Stimulated activated CD4-positive, alpha-beta T cell treated with anti-CD3 and anti-CD28 coated beads, Interleukin-15, amount 100 ng/mL, for 24 hours (primary cell): Measurements from ENCODE around the gene DGKI.

ENCODE experiments used
- DNase-seq: peaks from one replicate; pipeline ENCODE4 v3.0.0-alpha.2; 2020

DGKI gene

GRCh38 chr7:137513091-137513490 lies 333.7 kb downstream of the DGKI start:
- no peak for DNase-seq

DNA sequence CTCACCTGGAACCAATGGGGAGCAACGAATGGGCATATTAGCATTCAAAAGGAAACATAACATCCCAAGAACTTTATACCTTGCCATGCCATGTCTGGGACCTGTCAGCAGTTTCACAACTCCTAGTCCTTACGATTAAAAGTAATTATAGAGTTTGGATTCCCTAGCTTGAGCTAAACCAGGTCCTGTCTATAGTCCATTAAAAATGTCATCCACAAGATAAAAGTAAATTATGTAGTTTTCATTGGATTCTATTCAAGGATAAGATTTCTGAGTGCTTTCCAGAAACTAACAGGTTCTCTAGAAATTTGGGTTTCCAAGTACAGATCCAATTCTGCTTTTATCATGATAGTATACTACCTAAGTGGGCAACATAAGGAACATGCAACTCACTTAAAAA lies 339.7 kb downstream of the DGKI start:
- DNase-seq: no peak

- no peak for DNase-seq
Measured at GRCh38 chr7:137506031-137506430, 340.7 kb downstream of the DGKI start.

- DNase-seq: no peak
Measured at GRCh38 chr7:137501562-137501961, 345.2 kb downstream of the DGKI start.

- no peak for DNase-seq
Measured at GRCh38 chr7:137492889-137493288, 353.9 kb downstream of the DGKI start.

DNA sequence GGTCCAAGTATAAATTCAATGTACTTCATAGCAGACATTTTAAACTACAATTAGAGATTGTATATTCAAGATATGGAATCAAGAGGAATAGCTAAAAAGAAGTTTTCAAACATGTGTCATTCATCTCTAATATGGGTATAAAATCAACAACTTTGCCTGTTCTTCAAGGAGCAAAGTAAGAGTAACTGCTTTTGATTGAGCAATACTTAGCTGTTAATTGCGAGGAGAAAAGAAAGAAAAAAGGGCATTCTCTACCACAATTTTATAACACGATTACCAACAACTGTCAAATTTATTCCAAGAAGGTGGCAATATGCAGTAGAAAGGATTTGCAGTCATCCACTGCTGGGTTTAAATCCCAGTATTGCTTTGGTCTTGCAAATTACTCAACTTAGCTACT lies 356.9 kb downstream of the DGKI start:
- no peak for DNase-seq

GRCh38 chr7:137488038-137488437 lies 358.7 kb downstream of the DGKI start:
- no peak for DNase-seq

DNA sequence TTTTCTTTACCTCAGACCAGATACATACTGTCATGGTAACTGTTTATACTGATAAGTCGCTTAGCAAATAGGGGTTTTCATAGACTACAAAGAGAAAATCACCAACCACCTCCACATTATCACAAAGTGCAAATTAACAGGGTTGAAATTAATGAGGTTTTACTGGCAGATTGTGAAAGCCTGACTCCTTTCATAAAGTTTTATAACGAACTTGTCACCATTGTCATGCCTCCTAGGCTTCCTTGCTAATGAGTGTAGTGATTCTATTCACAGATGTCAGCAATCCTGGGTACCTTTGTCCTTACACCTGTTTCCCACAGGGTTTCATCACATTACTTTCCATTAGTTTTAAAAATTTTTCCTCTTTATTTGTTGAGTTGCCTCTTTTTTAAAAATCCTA lies 361.0 kb downstream of the DGKI start:
- DNase-seq: no peak

DNA sequence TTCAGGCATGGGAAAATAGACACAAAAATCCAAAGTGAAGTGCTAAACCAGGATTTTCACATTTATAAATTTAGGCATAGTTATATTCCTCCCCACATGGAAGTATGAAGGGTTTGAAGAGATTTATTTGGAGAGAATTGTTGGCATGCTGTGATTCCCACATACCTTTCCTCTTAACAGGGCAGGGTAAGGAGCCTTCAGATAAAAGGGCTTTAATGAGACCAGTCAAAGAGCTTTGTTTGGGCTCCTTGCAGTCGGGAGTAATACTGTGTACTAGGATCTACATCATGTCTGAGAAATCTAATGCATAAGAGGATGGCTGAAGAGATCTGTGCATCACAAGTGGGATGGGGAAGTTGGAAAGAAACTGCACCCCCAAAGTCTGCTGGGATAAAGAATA lies 362.4 kb downstream of the DGKI start:
- no peak for DNase-seq

DNA sequence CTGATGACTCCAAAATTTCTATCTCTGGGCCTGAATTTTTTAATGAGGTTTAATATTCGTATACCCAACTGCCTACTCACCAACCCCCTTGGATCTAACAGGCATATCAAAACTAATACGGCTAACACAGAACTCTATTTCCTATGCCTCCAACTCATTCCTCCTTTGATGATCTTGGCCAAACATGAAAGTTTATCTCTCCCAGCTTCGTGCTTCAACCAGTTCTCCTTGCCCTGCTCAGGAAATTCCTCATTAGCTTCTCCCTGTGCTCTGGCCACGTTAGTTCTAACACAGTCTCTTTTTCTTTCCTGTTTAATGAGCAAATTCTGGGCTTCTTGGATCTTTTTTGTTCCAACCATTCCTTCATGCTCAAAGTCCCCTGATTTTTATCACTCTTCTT lies 364.3 kb downstream of the DGKI start:
- DNase-seq: no peak

- no peak for DNase-seq
Measured at GRCh38 chr7:137480824-137481365, 365.9 kb downstream of the DGKI start.

GRCh38 chr7:137480401-137480800 lies 366.4 kb downstream of the DGKI start:
- no peak for DNase-seq

DNA sequence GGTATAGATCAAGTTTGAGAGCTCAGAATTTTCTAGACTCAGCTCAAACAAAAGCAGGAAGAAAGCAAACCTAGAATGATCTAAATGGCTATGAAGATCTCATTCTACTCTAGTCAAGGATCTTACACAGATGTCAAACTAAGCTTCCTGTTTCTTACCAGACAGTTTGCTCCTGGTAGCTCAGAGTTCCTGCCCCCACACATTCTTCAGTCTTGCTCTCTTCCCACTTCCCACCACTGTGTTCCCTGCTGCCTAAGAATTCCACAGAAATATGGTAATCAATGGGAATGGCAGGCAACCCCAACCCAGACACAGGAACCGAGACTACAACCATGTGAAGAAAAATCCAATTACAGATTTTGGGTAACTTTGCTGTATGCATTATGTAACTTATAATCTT lies 369.8 kb downstream of the DGKI start:
- no peak for DNase-seq

- DNase-seq: no peak
Measured at GRCh38 chr7:137475966-137476365, 370.8 kb downstream of the DGKI start.

- no peak for DNase-seq
Measured at GRCh38 chr7:137474540-137475026, 372.2 kb downstream of the DGKI start.

DNA sequence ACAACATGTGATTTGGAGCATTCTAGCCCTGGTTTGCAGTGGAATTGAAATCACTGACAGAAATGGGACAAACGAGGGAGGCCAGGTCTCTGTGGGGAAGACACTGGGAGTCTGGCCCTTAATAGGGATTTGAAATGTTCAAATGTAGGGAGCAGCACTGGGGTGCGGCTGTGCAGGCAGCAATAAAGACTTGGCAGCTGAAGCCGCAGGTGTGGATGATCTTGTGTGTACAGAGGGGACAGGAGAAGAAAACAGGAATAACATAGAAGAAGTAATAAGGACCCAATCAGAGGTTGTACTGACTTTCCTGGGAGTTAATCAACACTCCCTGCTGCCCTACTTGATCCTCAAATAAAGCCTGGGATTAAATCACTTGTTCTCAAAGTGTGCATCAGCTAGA lies 375.6 kb downstream of the DGKI start:
- no peak for DNase-seq

- no peak for DNase-seq
Measured at GRCh38 chr7:137469858-137470257, 376.9 kb downstream of the DGKI start.

GRCh38 chr7:137469191-137469811 lies 377.5 kb downstream of the DGKI start:
- DNase-seq: no peak

DNA sequence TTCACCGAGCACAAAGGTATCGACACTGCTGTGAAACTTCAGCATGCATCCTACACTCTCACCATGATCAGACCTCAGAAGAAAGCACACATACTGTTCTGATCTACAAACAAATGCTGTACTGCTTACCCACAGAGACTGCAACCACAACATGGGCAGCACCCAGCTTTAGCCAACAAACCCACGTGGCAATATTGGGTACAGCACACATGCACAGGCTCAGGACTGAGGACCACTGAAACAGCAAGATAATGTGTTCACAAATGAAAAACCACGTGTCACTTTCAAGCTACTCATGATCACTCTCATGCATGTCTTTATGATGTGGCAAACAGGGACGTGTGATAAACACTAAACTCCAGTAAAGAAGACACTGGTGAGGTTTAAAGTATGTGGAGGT lies 383.9 kb downstream of the DGKI start:
- DNase-seq: no peak

DNA sequence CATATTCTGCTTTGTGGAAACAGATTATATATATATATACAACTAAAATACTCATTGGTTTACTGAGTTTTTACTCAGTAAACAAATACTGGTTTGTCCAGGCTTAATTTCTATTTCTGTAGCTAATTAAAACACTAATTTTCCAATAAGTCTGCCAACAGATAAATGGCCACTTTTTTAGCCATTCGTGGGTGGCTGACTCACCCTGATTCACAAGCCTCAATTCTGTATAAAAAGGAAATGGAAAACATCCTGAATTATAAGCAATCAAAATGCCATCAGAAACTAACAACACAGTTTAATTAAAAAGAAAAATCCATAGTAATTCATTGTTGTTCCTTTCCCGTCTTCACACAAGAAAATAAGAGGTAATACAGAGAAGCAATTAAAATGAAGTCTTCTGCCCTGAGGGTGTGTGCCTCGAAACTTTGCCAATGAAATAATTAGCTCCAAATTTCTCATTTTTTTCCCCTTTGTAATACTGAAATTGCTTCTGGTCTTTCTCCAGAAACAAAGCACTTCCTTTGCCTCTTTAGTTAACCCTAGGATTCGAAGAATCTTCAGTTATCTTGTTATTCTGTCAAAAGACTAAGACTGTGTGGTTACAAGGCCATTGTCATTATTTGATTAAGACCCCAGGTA lies 384.6 kb downstream of the DGKI start:
- DNase-seq: no peak

DNA sequence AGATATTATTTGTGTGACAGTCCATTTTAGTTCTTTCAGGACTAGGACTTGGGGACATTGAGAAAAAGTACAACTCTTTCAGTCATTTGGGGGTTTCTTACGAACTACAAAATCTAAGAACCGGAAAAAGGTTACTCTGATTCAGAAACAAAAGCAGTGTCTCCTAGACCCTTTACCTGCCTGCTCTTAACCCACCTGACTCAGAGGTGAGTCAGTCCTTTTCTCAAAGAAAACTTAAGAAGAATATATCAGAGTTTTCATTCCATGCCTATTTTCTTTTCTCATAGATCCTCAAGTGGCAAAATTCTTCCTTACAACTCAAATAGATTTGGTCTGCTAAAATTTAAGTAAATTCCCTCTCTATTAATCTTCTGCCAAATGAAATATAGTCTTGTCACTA lies 388.4 kb downstream of the DGKI start:
- no peak for DNase-seq

DNA sequence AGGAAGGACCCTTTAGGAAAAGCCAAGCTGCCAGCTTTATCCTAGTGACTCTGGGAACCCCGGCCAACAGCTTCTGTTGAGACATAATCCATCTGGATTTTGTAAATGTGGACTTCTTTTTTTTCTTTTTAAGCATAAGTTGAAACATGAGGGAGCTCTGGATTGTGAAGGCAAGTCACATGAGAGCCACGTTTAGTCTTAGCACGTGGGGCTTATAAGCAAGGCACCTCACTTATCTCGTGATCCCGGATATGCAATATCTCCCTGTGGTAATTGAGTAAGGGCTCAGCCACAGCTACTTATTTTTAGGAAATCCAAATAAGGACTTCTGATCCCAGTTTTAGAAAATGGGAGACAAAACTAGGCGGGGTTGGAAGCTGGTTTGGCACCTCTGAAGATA lies 392.0 kb downstream of the DGKI start:
- no peak for DNase-seq

DNA sequence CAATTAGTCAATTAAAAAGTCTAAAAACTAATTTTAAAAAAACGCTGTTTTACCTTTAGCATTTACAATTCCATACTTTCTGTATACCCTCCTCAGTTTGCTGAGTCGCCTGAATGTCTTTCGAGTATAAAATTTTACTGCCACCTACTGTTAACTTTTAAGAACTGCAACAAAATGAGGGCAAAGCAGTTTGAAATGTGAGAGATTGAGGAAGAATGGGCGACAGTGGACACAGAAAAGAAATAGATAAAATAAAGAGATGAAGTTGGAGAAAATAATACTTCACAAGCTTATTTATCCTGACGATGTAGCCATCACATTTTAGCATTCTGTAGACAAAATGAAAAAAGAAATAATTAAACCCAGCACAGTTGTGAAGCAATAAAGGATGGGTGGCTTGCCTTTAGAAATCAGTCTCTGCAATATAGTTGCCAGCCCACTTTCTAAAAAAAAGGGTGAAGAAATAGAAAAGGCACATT lies 392.5 kb downstream of the DGKI start:
- DNase-seq: no peak

DNA sequence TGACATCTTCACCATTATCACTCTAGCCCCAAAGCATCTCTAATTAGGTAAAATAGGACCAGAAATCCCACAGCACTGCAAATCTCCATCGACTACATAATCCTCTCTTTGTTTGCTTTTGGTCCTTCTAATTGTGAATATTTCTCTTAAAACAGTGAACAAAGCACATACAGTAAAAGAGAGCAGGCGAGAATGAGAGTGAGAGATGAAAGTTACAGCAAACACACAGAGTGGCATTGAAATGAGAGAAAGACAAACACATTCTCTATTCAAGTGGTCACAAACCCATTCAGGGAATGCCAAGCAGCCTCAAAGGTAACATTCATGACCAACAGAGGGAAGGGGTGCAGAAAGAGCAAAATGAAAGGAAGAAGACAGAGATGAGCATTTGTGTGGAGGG lies 393.4 kb downstream of the DGKI start:
- DNase-seq: no peak

DNA sequence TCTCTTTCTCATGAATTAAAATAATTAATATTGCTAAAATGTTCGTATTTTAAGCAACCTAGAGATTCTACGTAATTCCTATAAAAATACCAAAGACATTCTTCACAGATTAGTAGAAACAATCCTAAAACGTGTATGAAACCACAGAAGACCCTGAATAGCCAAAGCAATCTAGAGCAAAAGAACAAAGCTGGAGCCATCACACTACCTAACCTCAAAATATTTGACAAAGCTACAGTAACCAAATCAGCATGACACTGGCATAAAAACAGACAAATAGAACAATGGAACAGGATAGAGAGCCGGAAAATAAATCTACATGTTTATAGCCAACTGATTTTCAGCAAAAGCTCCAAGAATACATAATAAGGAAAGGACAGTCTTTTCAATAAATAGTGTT lies 397.8 kb downstream of the DGKI start:
- no peak for DNase-seq
